Mucosa of gallbladder (tissue), 1 donor: ENCODE data around the gene GALNT7. TPM values are rescaled to one million over a fixed set of nuclear protein-coding genes. Genes with fewer than 3 reads are reported as not detected.
A peak's percentile ranks its signal among the peaks of the same experiment; 100 is the strongest.
"Not testable (repeated sequence)": the region's sequence is repeated elsewhere in the genome, so short reads cannot be mapped to it uniquely, and the experiment has no call there.

Source experiments
- DNase-seq: peaks from one replicate; pipeline ENCODE4 v3.0.0-alpha.2; 2020; ENCODE audit warnings: low spot score
- total RNA-seq: library from RNA; stranded (reverse); gene quantifications from one replicate; pipeline ENCODE4 v1.2.1, GENCODE V29; 2021
- donor health status: DM: no; HTN: no; CAD: no.

Gene GALNT7
- total RNA-seq, 1 donor from 2014 or later: 45.3 TPM

GRCh38 chr4:173167758-173168395, 734 bp upstream of the GALNT7 start:
- DNase-seq: peak; percentile 47

GRCh38 chr4:173169178-173169427, 492 bp downstream of the GALNT7 start:
- DNase-seq: no peak

- peak; percentile 53 for DNase-seq
These were observed 994 bp downstream of the GALNT7 start for GRCh38 chr4:173169428-173170181.

DNA sequence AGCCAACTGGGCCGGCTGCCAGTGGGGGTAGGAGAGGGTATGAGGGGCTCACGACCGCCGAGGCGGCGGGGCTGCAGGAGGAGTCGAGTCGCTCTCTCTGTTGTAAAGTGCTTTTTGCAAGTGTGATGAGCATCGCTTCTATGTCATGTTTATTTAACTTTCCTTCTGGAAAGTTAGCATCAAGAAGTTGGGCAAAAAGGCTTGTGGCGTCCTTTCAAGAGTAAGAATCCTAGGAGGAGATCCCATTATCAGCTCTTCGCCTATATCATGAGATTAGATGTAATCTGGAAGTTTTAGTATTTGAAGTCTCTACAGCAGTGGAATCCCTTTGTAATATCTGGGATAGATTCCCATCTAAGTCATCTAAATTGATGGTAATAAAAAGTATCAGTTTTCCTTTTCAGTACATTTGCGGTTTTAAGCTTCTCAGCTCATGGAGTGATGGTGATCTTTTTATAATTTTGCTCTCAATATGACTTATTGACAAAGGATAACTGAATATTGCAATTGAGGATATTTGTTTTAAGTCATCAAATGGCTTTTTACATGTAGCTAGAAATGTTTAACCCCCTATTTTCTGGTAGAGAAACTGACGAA, 1.7 kb downstream of the GALNT7 start:
- no peak for DNase-seq

- no peak for DNase-seq
These were observed 2.5 kb downstream of the GALNT7 start for GRCh38 chr4:173171098-173171497.

- DNase-seq: no peak
These were observed 3.4 kb downstream of the GALNT7 start for GRCh38 chr4:173171987-173172386.

- DNase-seq: no peak
These were observed 5.6 kb downstream of the GALNT7 start for GRCh38 chr4:173174184-173174583.

DNA sequence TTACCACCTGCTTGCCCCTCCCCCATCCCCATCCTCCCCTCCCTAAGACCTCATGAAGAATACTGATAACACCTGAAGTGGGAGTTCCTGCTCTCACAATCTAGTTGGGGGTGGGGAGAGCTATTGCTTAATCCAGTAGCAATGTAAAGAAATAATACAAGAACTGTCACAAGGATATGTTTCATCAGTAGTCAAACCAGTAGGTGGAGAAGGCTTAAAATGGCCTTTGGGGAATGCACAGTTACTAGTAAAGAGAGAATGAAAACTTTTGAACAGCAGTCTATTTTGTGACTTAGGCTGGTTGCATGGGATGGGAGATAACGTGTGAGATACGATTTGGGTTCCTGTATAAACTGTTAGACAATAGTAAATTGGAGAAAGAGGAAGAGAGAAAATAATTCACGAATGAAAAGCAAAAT, 6.0 kb downstream of the GALNT7 start:
- DNase-seq: no peak

- no peak for DNase-seq
These were observed 7.4 kb downstream of the GALNT7 start for GRCh38 chr4:173176010-173176409.

- no peak for DNase-seq
These were observed 8.6 kb downstream of the GALNT7 start for GRCh38 chr4:173177232-173177631.

GRCh38 chr4:173178144-173178543, 9.5 kb downstream of the GALNT7 start:
- DNase-seq: no peak

DNA sequence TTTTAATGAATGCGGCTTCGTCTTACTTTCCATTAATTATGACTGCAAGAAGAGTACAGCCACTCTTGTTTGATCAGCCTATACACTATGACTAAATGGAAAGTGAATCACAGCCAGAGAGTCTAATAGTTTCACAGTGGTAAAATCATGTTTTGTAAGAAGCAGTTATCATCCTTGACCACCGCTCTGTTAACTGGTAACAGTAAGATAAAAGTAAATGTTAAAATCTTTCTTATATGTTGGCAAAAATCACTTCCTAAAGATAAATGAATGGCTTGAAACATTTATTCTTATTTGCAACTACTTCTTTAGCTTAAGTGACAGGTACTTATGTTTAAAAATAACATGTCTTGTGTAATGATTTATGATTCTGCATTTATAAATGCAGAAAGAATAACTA, 13.2 kb downstream of the GALNT7 start:
- no peak for DNase-seq

DNA sequence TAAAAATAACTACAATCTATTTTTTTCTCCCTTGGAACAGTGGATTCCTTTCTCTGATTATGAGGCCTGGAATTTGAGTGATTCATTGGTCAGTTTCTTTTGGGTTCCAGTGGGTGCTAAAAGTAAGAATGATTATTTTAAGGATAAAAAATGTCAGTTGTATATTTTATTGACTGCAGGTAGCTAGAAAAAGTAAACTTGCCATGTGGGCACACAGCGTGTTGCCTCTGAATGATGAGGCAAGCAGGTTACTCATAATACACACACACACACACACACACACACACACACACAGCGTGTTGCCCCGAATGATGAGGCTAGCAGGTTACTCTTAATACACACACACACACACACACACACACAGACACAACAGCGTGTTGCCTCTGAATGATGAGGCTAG, 13.8 kb downstream of the GALNT7 start:
- DNase-seq: no peak

DNA sequence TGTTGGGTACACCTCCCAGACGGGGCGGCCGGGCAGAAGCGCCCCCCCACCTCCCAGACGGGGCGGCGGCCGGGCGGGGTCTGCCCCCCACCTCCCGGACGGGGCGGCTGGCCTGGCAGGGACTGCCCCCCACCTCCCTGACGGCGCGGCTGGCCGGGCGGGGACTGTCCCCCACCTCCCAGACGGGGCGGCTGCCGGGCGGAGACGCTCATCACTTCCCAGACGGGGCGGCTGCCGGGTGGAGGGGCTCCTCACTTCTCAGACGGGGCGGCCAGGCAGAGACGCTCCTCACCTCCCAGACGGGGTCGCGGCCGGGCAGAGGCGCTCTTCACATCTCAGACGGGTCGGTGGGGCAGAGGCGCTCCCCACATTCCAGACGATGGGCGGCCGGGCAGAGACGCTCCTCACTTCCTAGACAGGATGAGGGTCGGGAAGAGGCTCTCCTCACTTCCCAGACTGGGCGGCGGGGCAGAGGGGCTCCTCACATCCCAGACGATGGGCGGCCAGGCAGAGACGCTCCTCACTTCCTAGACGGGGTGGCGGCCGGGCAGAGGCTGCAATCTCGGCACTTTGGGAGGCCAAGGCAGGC, 15.1 kb downstream of the GALNT7 start:
- not testable (repeated sequence) for DNase-seq

DNA sequence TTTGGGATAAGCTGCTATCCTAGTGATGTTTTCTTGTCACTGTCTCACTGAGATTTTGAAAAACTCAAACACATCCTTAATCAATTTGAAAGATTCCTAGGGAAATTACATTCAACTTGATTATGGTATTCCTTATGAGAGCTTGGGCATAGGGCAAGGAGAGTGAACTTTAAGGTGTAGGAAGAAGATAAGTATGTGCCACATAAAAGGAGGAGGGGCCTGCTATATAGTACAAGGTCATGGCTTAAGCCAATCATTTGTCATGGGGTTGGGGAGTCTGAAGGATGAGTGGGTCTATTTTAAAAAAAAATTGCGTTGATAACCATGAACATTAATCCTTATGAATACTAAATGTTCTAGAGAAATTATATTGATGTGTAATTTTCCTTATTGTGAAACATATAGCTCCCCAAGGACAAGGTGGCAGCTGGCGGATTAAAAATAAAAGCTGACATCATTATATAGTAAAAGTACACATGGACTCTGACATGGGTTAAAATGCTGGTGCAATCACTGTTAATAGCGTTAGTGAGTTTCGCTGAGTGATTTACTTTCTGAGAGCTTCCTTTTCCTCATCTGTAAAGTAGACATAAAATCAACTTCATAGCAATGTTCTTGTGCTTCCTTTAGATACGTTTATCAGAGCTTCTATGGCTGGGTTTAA, 17.4 kb downstream of the GALNT7 start:
- no peak for DNase-seq

GRCh38 chr4:173187732-173188131, 19.1 kb downstream of the GALNT7 start:
- no peak for DNase-seq

DNA sequence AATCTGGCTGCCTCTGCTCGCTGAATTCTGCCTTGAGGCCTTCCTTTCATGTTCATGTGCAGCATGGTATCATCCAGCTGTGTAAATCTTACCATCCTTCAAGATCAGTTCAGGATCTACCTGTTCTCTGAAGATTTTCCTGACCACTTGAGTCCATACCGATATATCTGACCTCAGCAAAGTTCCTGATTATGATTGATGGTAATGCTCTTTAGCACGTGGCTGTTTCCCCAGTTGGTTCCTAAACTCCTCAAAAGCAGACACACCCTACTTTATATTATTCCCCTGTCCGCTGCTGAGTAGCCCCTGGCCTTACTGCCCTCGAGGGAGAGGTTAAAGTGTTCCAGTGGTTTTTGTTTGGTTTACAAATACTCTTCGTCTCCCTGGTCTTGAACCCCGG, 20.0 kb downstream of the GALNT7 start:
- DNase-seq: no peak

- no peak for DNase-seq
These were observed 20.6 kb downstream of the GALNT7 start for GRCh38 chr4:173189117-173189693.

- DNase-seq: no peak
These were observed 23.0 kb downstream of the GALNT7 start for GRCh38 chr4:173191623-173192041.

GRCh38 chr4:173192375-173193162, 24.0 kb downstream of the GALNT7 start:
- no peak for DNase-seq

- DNase-seq: no peak
These were observed 25.5 kb downstream of the GALNT7 start for GRCh38 chr4:173194157-173194556.
